Vagina (tissue), 2 donors: ENCODE results near the gene MAGEB6.

ENCODE experiments used
- POLR2A ChIP-seq, 2 donors: fragments of 450-650 bp; IDR thresholded peaks; one replicate each; pipeline ENCODE4 v1.6.1; 2017; ENCODE audit warnings: antibody characterized with exemption in 2 of 2, mild to moderate bottlenecking in 2 of 2, moderate library complexity in 2 of 2
- TF ChIP-seq, protein P1 (sequence below), 3 experiments: fragments of 450-650 bp in 2 of 3; fragments of 200-600 bp in 1 of 3; sonication (generic) in 1 of 3; IDR thresholded peaks; one replicate each; pipeline ENCODE4 v1.5.1; 2017 to 2019; ENCODE audit warnings: antibody characterized with exemption in 3 of 3, mild to moderate bottlenecking in 2 of 3, moderate library complexity in 2 of 3

DNA sequence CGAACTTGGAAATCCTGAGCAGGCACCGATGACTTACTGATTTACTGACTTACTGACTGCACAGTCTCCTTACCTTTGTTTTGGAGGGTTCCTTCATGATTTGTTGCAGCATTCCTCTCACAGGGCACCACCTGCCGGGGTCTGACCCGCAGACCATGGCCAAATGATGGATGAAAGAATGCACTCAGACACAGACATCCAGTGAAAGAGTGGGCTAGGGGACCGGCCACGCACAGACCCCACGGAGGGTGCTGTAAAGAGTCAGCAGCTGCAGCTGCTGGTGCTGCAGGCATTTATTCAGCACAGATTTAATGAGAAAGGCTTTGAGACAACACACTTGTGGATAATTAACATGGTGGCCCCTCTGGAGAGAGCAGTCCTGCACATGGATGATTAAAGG lies 27.1 kb downstream of the MAGEB6 start:
- no peak for TF ChIP-seq POLR2A (IDR thresholded peaks at IDR 0.05)
- TF ChIP-seq, protein P1, sequence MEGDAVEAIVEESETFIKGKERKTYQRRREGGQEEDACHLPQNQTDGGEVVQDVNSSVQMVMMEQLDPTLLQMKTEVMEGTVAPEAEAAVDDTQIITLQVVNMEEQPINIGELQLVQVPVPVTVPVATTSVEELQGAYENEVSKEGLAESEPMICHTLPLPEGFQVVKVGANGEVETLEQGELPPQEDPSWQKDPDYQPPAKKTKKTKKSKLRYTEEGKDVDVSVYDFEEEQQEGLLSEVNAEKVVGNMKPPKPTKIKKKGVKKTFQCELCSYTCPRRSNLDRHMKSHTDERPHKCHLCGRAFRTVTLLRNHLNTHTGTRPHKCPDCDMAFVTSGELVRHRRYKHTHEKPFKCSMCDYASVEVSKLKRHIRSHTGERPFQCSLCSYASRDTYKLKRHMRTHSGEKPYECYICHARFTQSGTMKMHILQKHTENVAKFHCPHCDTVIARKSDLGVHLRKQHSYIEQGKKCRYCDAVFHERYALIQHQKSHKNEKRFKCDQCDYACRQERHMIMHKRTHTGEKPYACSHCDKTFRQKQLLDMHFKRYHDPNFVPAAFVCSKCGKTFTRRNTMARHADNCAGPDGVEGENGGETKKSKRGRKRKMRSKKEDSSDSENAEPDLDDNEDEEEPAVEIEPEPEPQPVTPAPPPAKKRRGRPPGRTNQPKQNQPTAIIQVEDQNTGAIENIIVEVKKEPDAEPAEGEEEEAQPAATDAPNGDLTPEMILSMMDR (IDR thresholded peaks at IDR 0.05), result no peak
